ENCODE data around the gene TSEN2.
"Not testable (repeated sequence)": the region's sequence is repeated elsewhere in the genome, so short reads cannot be mapped to it uniquely, and the experiment has no call there.

The TSEN2 gene

DNA sequence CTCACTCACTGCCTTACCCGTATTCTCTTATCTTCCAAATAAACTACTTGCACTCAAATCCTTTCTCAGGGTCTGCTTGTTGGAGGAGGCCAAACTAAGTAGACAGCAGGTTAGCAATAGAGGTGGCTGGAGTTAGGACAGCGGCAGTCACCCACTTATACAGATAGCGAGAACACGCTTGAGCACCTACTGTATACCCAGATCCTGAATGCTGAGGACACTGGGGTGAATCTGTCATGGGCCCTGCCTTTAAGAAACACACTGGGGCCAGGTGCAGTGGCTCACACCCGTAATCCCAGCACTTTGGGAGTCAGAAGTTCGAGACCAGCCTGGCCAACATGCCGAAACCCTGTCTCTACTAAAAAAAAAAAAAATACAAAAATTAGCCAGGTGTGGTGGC is 38.0 kb upstream of the TSEN2 start:
- no peak for TF ChIP-seq CTCF (IDR thresholded peaks at IDR 0.05; ENCODE audit: insufficient read depth, low read depth, low read length, missing control alignments)
- no peak overlapping the region for H3K4me3 ChIP-seq (ENCODE audit: low read length)
- no peak for DNase-seq (ENCODE audit: low read depth)

- no peak overlapping the region for H3K4me3 ChIP-seq (ENCODE audit: low read length)
- DNase-seq (ENCODE audit: low read depth), result no peak
- no peak for TF ChIP-seq CTCF (IDR thresholded peaks at IDR 0.05; ENCODE audit: insufficient read depth, low read depth, low read length, missing control alignments)
These were observed 37.2 kb upstream of the TSEN2 start for GRCh38 chr3:12447075-12447474.

- not testable (repeated sequence) for DNase-seq (ENCODE audit: low read depth); H3K4me3 ChIP-seq (ENCODE audit: low read length)
These were observed 35.7 kb upstream of the TSEN2 start for GRCh38 chr3:12448404-12449202.

GRCh38 chr3:12449889-12450682 is 34.2 kb upstream of the TSEN2 start:
- TF ChIP-seq CTCF (IDR thresholded peaks at IDR 0.05; ENCODE audit: insufficient read depth, low read depth, low read length, missing control alignments), result no peak
- no peak for DNase-seq (ENCODE audit: low read depth)
- H3K4me3 ChIP-seq (ENCODE audit: low read length), result no peak overlapping the region

- no peak for TF ChIP-seq CTCF (IDR thresholded peaks at IDR 0.05; ENCODE audit: insufficient read depth, low read depth, low read length, missing control alignments)
- H3K4me3 ChIP-seq (ENCODE audit: low read length), result no peak overlapping the region
- DNase-seq (ENCODE audit: low read depth), result no peak
These were observed 32.8 kb upstream of the TSEN2 start for GRCh38 chr3:12451481-12451880.

- TF ChIP-seq CTCF (IDR thresholded peaks at IDR 0.05; ENCODE audit: insufficient read depth, low read depth, low read length, missing control alignments), result no peak
- no peak for DNase-seq (ENCODE audit: low read depth)
- H3K4me3 ChIP-seq (ENCODE audit: low read length), result no peak overlapping the region
These were observed 32.3 kb upstream of the TSEN2 start for GRCh38 chr3:12451960-12452359.
